HUDEP-2 (cell line): ENCODE measurements around the gene FPR2.

ENCODE experiments used
- DNase-seq, 76 experiments: peaks; one replicate each; lab custom pipeline; 2025; ENCODE audit not compliant: unreplicated experiment in 76 of 76; lab: John Stamatoyannopoulos, UW

FPR2 gene

GRCh38 chr19:51781999-51782398 is 21.0 kb downstream of the FPR2 start:
- no peak for DNase-seq

GRCh38 chr19:51783372-51783771 is 22.4 kb downstream of the FPR2 start:
- peak in 30 of 76 experiments; percentile 1 to 84 (median 46) for DNase-seq

- DNase-seq: peak in 3 of 76 experiments; percentile 24 to 67 (median 62)
Measured at GRCh38 chr19:51784109-51784785, 23.3 kb downstream of the FPR2 start.

- peak in 68 of 76 experiments; percentile 15 to 94 (median 72) for DNase-seq
Measured at GRCh38 chr19:51784922-51785690, 24.1 kb downstream of the FPR2 start.

DNA sequence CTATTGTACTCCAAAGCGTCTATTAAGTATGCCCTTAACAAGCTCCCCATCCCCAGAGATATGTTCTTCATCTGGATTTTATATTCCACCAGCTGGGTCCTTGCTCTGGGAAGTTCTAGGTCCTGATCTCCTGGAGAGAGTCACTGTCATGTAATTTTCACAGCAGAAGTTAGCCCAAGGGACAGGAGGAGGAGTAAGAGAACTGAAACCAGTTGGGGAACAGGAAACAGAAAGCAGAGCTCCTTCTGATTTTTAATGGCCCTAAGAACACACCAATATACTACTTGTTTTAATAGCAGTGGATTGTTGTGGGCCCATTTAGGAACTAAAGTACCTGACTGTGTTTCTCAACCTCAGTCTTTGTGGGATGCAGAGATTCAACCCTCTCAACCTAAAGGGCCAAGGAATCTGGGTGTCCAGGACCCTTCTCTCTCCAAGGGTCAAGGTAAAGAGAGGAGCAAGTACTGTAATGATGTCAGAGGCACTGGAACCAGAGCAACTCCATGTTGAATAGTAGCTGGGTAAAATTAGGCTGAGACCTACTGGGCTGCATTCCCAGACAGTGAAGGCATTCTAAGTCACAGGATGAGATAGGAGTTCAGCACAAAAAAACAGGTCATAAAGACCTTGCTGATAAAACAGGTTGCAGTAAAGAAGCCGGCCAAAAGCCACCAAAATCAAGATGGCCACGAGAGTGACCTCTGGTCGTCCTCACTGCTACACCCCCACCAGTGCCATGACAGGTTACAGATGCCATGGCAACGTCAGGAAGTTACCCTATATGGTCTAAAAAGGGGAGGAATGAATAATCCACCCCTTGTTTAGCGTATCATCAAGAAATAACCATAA is 25.9 kb downstream of the FPR2 start:
- no peak for DNase-seq

- no peak for DNase-seq
Measured at GRCh38 chr19:51788029-51788428, 27.0 kb downstream of the FPR2 start.

DNA sequence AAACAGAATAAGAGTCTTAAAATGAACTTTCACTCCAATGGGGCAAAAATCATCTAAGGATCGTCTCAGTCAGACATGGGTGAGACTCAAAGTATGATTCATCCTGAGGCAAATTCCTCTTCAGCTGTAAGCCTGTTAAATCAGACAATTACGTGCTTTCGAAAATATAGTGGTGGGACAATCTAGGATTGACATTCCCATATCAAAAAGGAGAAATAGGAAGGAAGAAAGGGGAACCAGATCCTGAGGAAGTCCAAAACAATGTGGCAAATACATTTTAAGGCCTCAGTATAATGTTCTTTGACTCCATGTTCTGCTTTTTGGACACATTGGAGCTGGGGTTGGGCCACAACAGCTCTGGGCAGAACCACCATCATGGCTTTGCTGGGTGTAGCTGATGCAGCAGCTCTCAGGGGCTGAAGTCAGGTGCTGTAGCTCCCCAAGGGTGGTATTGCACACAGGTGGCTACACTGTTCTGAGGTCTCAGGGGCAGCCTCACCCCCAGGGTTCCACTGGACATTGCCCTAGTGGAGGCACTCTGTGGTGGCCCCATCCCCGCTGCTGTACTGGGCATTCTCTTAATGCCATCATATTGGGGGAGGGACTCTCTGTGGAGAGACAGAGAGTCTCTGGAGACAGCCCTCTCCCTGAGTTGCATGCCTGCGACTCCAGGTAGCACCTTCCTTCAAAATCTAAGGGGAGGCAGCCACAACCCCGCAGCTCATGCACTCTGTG is 28.2 kb downstream of the FPR2 start:
- DNase-seq: no peak

- no peak for DNase-seq
Measured at GRCh38 chr19:51792932-51793331, 32.0 kb downstream of the FPR2 start.

DNA sequence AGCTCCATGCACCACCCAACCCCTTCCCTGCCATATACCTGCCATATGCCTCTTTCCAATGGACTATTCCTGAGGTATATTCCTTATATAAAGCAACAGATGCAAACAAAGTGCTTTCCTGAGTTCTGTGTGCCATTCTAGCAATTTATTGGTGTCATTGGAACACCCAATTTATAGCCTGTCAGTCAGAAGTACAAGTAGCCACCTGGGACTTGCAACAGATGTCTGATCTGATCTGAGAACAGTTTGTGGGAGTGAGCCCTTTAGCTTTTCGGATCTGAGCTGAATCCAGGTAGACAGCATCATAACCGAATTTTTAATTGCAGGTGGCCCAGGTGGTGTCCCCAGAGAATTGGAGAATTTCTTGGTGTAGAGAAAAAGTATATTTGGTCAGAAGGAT is 33.0 kb downstream of the FPR2 start:
- no peak for DNase-seq

- no peak for DNase-seq
Measured at GRCh38 chr19:51794885-51795490, 34.0 kb downstream of the FPR2 start, which contains the start of gene FPR3. Gene FPR3, plus strand, starts transcription at chr19:51795157. Its CDS starts 28,592 bp downstream, at chr19:51823749.

GRCh38 chr19:51796195-51796679 is 35.3 kb downstream of the FPR2 start:
- peak in 73 of 76 experiments; percentile 41 to 98 (median 85) for DNase-seq

DNA sequence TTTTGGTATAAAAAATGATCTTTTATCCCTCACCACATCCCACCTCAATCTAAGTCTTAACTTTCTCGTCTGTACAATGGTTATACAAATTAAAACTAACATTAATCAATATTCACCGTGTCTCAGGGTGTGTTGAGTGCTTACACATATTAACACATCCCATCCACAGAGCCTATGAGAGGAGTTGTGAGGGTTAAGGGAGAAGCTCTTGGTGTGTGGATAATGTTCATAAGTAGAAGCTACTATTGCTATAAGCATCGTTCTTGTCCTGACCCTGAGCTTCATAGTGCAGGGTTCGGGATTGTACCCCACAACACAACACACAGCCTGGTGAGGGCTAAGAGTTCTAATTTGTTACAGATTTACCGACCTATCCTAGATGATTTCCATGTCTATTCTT is 36.5 kb downstream of the FPR2 start:
- DNase-seq: peak in 6 of 76 experiments; percentile 21 to 55 (median 44)

GRCh38 chr19:51798062-51798461 is 37.1 kb downstream of the FPR2 start:
- DNase-seq: peak in 3 of 76 experiments; percentile 16 to 30 (median 20)

GRCh38 chr19:51799034-51799773 is 38.2 kb downstream of the FPR2 start:
- DNase-seq: peak in 72 of 76 experiments; percentile 34 to 96 (median 72)

GRCh38 chr19:51799774-51800472 is 38.9 kb downstream of the FPR2 start:
- peak in 6 of 76 experiments; percentile 42 to 97 (median 53) for DNase-seq

DNA sequence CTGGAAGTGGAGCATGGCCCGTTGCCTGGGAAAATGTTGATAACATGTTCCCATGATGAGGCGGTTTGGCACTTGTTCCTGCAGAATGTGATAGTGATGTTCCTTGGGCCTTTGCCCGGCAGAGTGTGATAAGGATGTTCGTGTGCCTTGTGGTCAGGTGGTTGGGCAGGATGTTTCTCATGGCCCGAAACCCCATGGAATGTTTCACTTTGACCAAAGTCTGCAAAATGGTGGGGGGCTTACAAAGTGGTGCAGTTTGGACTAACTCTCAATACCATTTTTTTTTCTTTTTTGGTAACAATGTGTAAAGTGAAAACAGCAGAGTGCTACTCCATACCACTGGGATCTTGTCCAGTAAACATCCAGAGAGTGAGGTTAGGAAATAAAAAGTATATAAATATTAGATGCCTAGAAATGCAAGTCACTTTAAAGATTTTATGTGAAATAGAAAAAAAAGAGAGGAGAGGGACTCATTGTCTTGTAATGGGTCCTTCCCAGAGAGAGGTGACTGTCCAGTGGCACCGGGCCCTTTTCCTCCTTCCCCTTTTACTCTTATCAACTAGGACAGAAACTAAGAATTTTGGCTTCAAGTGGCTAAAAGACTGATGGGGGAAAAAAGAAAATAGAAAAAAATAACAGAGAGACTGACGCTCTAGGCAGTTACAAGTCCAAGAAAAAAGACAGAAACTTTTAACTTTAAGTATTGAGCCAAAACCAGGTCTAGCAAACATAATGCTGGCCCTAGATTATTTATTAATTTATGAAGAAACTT is 39.7 kb downstream of the FPR2 start:
- DNase-seq: peak in 74 of 76 experiments; percentile 41 to 100 (median 96)

- DNase-seq: no peak
Measured at GRCh38 chr19:51802775-51803174, 41.8 kb downstream of the FPR2 start.

DNA sequence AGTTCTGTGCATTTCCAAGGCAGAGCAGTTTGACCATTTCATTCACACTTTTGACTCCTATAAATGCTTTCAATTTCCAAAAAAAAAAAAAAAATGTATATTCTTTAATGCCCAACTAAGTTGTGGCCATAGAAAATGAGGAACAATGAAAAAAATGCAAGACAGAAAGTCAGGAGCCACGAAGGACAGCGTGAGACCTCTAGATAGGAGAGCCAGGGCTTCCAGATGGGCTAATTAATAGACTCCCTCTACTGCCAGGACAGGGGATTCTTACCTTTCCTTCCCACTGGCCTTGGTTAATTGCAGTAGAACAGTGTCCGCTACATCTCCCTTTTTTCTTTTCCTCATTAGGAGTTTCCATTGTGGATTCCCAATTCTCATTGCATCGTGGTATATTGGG is 42.5 kb downstream of the FPR2 start:
- no peak for DNase-seq
